Heart right ventricle (tissue), 16 donors: ENCODE measurements around the gene AVPR2. TPM values are rescaled to one million over a fixed set of nuclear protein-coding genes. Genes with fewer than 3 reads are reported as not detected.

Experiments
- ATAC-seq, 8 donors: fragments of 200-7000 bp; cut with Tn5 transposase; one replicate each; pipeline ENCODE4 v1.9.1; 2020; ENCODE audit warnings: mild to moderate bottlenecking in 8 of 8, moderate library complexity in 8 of 8, moderate number of reproducible peaks in 1 of 8
- DNase-seq, 2 donors: peaks; one replicate each; pipeline ENCODE4 v3.0.0-alpha.2; 2020
- H3K27ac ChIP-seq, 10 donors: fragments of 200-600 bp; sonication (generic) in 2 of 10; one replicate each; pipeline versions ENCODE4 v1.5.0 to v1.8.0; 2020 to 2022; ENCODE audit warnings: mild to moderate bottlenecking in 3 of 10
- H3K27me3 ChIP-seq, 7 donors: fragments of 200-600 bp; one replicate each; pipeline ENCODE4 v1.8.0; 2021 to 2022; ENCODE audit warnings: mild to moderate bottlenecking in 2 of 7
- H3K36me3 ChIP-seq, 9 donors: fragments of 200-600 bp; sonication (generic) in 1 of 9; one replicate each; pipeline versions ENCODE4 v1.5.0 to v1.8.0; 2020 to 2022; ENCODE audit warnings: mild to moderate bottlenecking in 2 of 9
- H3K4me1 ChIP-seq, 9 donors: fragments of 200-600 bp; sonication (generic) in 1 of 9; one replicate each; pipeline versions ENCODE4 v1.5.0 to v1.8.0; 2020 to 2022; ENCODE audit warnings: mild to moderate bottlenecking in 4 of 9
- H3K4me3 ChIP-seq, 10 donors: fragments of 200-600 bp; sonication (generic) in 2 of 10; one replicate each; pipeline versions ENCODE4 v1.5.0 to v1.8.0; 2020 to 2022; ENCODE audit warnings: mild to moderate bottlenecking in 7 of 10, moderate library complexity in 2 of 10
- H3K9me3 ChIP-seq, 11 donors: fragments of 200-600 bp in 10 of 11; sonication (generic) in 2 of 11; one replicate each; pipeline versions ENCODE4 v1.5.0 to v1.8.0; 2013 to 2022; ENCODE audit warnings: mild to moderate bottlenecking in 2 of 11, control low read depth in 1 of 11, moderate library complexity in 1 of 11
- CTCF ChIP-seq, 9 donors: fragments of 200-600 bp; sonication (generic) in 2 of 9; IDR thresholded peaks; one replicate each; pipeline versions ENCODE4 v1.5.0 to v1.8.0; 2021 to 2022; ENCODE audit warnings: antibody characterized with exemption in 9 of 9, mild to moderate bottlenecking in 5 of 9, moderate library complexity in 1 of 9
- WGBS, 2 donors: extraction: QIAGEN DNeasy Blood & Tissue Kit; methylation state at CpG; one replicate each; pipeline ENCODE4 v1.1.7; 2013; ENCODE audit warnings: inconsistent platforms in 1 of 2; 5-methylcytosine and 5-hydroxymethylcytosine counted together
- intact Hi-C, 10 donors: fragments of 100-400 bp; cut with DNase I; formaldehyde crosslinking; loops; one replicate each; pipeline versions ENCODE4 v1.11.1 to v1.14.2; 2022
- polyA plus RNA-seq, 2 donors: library from polyadenylated mRNA; stranded (reverse); fragments of 200-250 nt; gene quantifications; one replicate each; pipeline ENCODE4 v1.2.3, GENCODE V29; 2013
- total RNA-seq, 10 donors: library from RNA; stranded (reverse); fragmentation: NEBNext Ultra II Directional in 3 of 10; extraction: Animal tissue kit (Norgen Biotek cat#: 25700) in 3 of 10; gene quantifications; one replicate each; pipeline versions ENCODE4 v1.2.1 to v1.2.4, GENCODE V29; 2021 to 2023
- donor health status: Arrhythmogenic right ventricular cardiomyopathy.
- donor health status: ischemic (EF 13 %, LVEDD 7.1; RV severe dilation, severe dysfunction).
- donor health status: healthy with polysubstance abuse.
- donor health status: DM: no; HTN: yes; CAD: no.
- donor health status: DM: no; HTN: no; CAD: no.
- donor health status: ischemic (EF 25% LVEDD 6.9; RV normal size, moderate dysfunction).
- donor health status: ischemic (EF 25% LVEDD 5.7; RV mildly dilated, moderate dysfunction).
- donor health status: healthy.
- donor health status: DM: yes; HTN: yes; CAD: no.
- donor health status: Ischemic cardiomyopathy.
- donor health status: ischemic (EF 35%, LVEDD 5.7; RV mildly dilated, moderate dysfunction).
- donor health status: nonischemic (EF 11% LVEDD 7.7; RV severe dilation, severe dysfunction).
- donor health status: DM: yes; HTN: yes; CAD: no.
- donor health status: PGD.
- donor health status: ischemic (EF 29% LVEDD 5.4; RV normal size, mild dysfunction).
- donor health status: nonischemic (EF 23%, LVEDD 6.1; RV moderate dilation, normal function).

AVPR2 gene
- total and polyA plus RNA-seq, 12 donors = 1.4 to 8.9 (median 2.4) TPM

- intact Hi-C loops = no loop called here
- H3K27ac ChIP-seq = no peak overlapping the region
- ATAC-seq = no peak
- WGBS, 2 donors = 79 to 81% methylated on average over 9 to 16 of the region's 17 CpGs
- H3K4me3 ChIP-seq = no peak overlapping the region
- peaks cover 0 to 79% (median 0%) of the 10 kb centered on the region in 9 donors for H3K36me3 ChIP-seq
- no peaks in the 10 kb centered on the region for H3K9me3 ChIP-seq
- H3K4me1 ChIP-seq = no peaks in the 10 kb centered on the region
- no peak for TF ChIP-seq CTCF (IDR thresholded peaks at IDR 0.05)
- DNase-seq = no peak
- peaks cover 0 to 72% (median 0%) of the 10 kb centered on the region in 7 donors for H3K27me3 ChIP-seq
Observed at GRCh38 chrX:153913211-153913610, 8.7 kb downstream of the AVPR2 start.

GRCh38 chrX:153913701-153914100 is 9.2 kb downstream of the AVPR2 start:
- no peaks in the 10 kb centered on the region for H3K4me1 ChIP-seq
- DNase-seq (no peak), ATAC-seq (no peak)
- H3K27ac ChIP-seq = no peak overlapping the region
- H3K4me3 ChIP-seq = no peak overlapping the region
- no peaks in the 10 kb centered on the region for H3K9me3 ChIP-seq
- peaks cover 0 to 76% (median 0%) of the 10 kb centered on the region in 7 donors for H3K27me3 ChIP-seq
- peaks cover 0 to 81% (median 0%) of the 10 kb centered on the region in 9 donors for H3K36me3 ChIP-seq
- TF ChIP-seq CTCF (IDR thresholded peaks at IDR 0.05) = no peak
- intact Hi-C loops = no loop called here
- WGBS, 2 donors = 93 to 95% methylated on average over 13 to 17 of the region's 17 CpGs

- Histone ChIP-seq H3K9me3 (no peaks in the 10 kb centered on the region), H3K4me1 (peaks cover 0 to 22% (median 9%) of the 10 kb centered on the region in 9 donors), H3K36me3 (peaks cover 0 to 57% (median 0%) of the 10 kb centered on the region in 9 donors), H3K4me3 (no peak overlapping the region), H3K27ac (no peak overlapping the region), H3K27me3 (peaks cover 0 to 88% (median 0%) of the 10 kb centered on the region in 7 donors)
- no peak for ATAC-seq
- no peak for TF ChIP-seq CTCF (IDR thresholded peaks at IDR 0.05)
- intact Hi-C loops = no loop called here
- no peak for DNase-seq
- 87 to 90% methylated on average over 6 of the region's 6 CpGs for WGBS, 2 donors
Observed at GRCh38 chrX:153917869-153918268, 13.4 kb downstream of the AVPR2 start.

GRCh38 chrX:153919281-153919680 is 14.8 kb downstream of the AVPR2 start:
- no peak for DNase-seq

More at GRCh38 chrX:153919281-153919680, 14.8 kb downstream of the AVPR2 start:
- H3K27me3 ChIP-seq = peaks cover 0 to 89% (median 0%) of the 10 kb centered on the region in 7 donors
- no peak overlapping the region for H3K27ac ChIP-seq
- ATAC-seq = no peak
- intact Hi-C loops = no loop called here
- no peak overlapping the region for H3K4me3 ChIP-seq
- peaks cover 0 to 43% (median 0%) of the 10 kb centered on the region in 9 donors for H3K36me3 ChIP-seq
- no peaks in the 10 kb centered on the region for H3K9me3 ChIP-seq
- WGBS, 2 donors = 97 to 99% methylated on average over 12 to 13 of the region's 13 CpGs
- peaks cover 0 to 36% (median 18%) of the 10 kb centered on the region in 9 donors for H3K4me1 ChIP-seq
- TF ChIP-seq CTCF (IDR thresholded peaks at IDR 0.05) = no peak
